Coronary artery (tissue), 2 donors: Measurements from ENCODE around the gene ACTL10.
"Not testable (repeated sequence)": the region's sequence is repeated elsewhere in the genome, so short reads cannot be mapped to it uniquely, and the experiment has no call there.

Source experiments
- DNase-seq: peaks from one replicate; pipeline ENCODE4 v3.0.0-alpha.2; 2017; ENCODE audit warnings: low spot score
- H3K27ac ChIP-seq, 2 donors: fragments of 200-600 bp; sonication (generic); one replicate each; pipeline ENCODE4 v1.5.1; 2016 to 2019
- H3K4me3 ChIP-seq: fragments of 200-600 bp; sonication (generic); 2 replicates; pipeline ENCODE4 v1.5.1; 2016; ENCODE audit warnings: mild to moderate bottlenecking, moderate library complexity
- CTCF ChIP-seq: fragments of 200-600 bp; sonication (generic); IDR thresholded peaks from one replicate; pipeline ENCODE4 v1.5.1; 2019; ENCODE audit warnings: antibody characterized with exemption

Gene ACTL10

GRCh38 chr20:33629533-33629932, 37.2 kb upstream of the ACTL10 start:
- H3K4me3 ChIP-seq, result no peak overlapping the region
- no peak overlapping the region for H3K27ac ChIP-seq
- no peak for DNase-seq
- TF ChIP-seq CTCF, result no peak

GRCh38 chr20:33629979-33630378, 36.8 kb upstream of the ACTL10 start:
- DNase-seq, result no peak
- TF ChIP-seq CTCF, result no peak
- no peak overlapping the region for H3K4me3 ChIP-seq
- no peak overlapping the region for H3K27ac ChIP-seq

- no peak overlapping the region for H3K27ac ChIP-seq
- H3K4me3 ChIP-seq, result no peak overlapping the region
- TF ChIP-seq CTCF, result no peak
- DNase-seq, result no peak
Measured at GRCh38 chr20:33630507-33630906, 36.2 kb upstream of the ACTL10 start.

- not testable (repeated sequence) for H3K27ac ChIP-seq, DNase-seq
Measured at GRCh38 chr20:33631910-33632309, 34.8 kb upstream of the ACTL10 start.

GRCh38 chr20:33635341-33635740, 31.4 kb upstream of the ACTL10 start:
- Histone ChIP-seq H3K4me3 (no peak overlapping the region), H3K27ac (no peak overlapping the region)
- peak; percentile 11 for DNase-seq
- TF ChIP-seq CTCF, result no peak

More at GRCh38 chr20:33631910-33632309, 34.8 kb upstream of the ACTL10 start:
- H3K4me3 ChIP-seq, result not testable (repeated sequence)

- no peak for TF ChIP-seq CTCF
Measured at GRCh38 chr20:33636776-33637175, 30.0 kb upstream of the ACTL10 start.

GRCh38 chr20:33640287-33640686, 26.5 kb upstream of the ACTL10 start:
- no peak for DNase-seq
- TF ChIP-seq CTCF, result no peak
- Histone ChIP-seq H3K27ac (no peak overlapping the region), H3K4me3 (no peak overlapping the region)

More at GRCh38 chr20:33636776-33637175, 30.0 kb upstream of the ACTL10 start:
- peak; percentile 21 for DNase-seq
- Histone ChIP-seq H3K4me3 (no peak overlapping the region), H3K27ac (no peak overlapping the region)
